Posterior vena cava (tissue), 2 donors: Measurements from ENCODE around the gene ASIC3. TPM values are rescaled to one million over a fixed set of nuclear protein-coding genes. Genes with fewer than 3 reads are reported as not detected.
"Not testable (repeated sequence)": the region's sequence is repeated elsewhere in the genome, so short reads cannot be mapped to it uniquely, and the experiment has no call there.

ENCODE experiments used
- DNase-seq: peaks from one replicate; pipeline ENCODE4 v3.0.0-alpha.2; 2020; ENCODE audit warnings: low spot score
- intact Hi-C, 2 donors: fragments of 100-400 bp; cut with DNase I; formaldehyde crosslinking; loops; one replicate each; pipeline versions ENCODE4 v1.14.1 to v1.14.2; 2022 to 2023
- long read RNA-seq, 2 donors: library from polyadenylated mRNA; unstranded; transcript quantifications; one replicate each; pipeline ENCODE4 v2.0.0, GENCODE V29; 2020 to 2021
- total RNA-seq, 2 donors: library from RNA; stranded (reverse); fragmentation: NEBNext Ultra II Directional; extraction: Animal tissue kit (Norgen Biotek cat#: 25700); gene quantifications; one replicate each; pipeline ENCODE4 v1.2.1, GENCODE V29; 2021
- donor health status: DM: yes; HTN: yes; CAD: no.
- donor health status: DM: yes; HTN: yes; CAD: no.

The ASIC3 gene
- total RNA-seq = 1 to 10 TPM; 1.4 to 1.5 TPM
- long read RNA-seq, donor 1 = 0 reads
- long read RNA-seq, donor 2, partial matches to known transcripts = 1 of 2 reads
- long read RNA-seq, donor 2, other reads (novel, unspliced or antisense) = 1 of 2 reads

GRCh38 chr7:151047976-151048815, at the start of gene ASIC3:
Gene ASIC3, plus strand, starts transcription at chr7:151048531. Its CDS starts 355 bp downstream, at chr7:151048886.
- no peak for DNase-seq
- intact Hi-C loops = loop anchor here in 1 of 2 donors (10.0 kb wide), 1 partner anchor 47 kb away; no protein-coding TSS in a partner anchor

DNA sequence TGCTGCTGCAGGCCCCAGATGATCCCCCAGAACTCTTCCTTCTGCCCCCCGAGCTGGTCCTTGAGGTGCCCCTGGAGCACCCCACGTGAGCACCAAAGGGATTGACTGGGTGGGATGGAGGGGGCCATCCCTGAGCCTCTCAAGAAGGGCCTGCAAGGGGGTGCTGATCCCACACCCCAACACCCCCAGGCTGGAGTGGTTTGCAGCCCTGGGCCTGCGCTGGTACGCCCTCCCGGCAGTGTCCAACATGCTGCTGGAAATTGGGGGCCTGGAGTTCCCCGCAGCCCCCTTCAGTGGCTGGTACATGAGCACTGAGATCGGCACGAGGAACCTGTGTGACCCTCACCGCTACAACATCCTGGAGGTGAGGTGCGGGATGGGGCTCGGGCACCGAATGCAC, 49.3 kb upstream of the ASIC3 start:
- DNase-seq = no peak
- intact Hi-C loops = no loop called here

DNA sequence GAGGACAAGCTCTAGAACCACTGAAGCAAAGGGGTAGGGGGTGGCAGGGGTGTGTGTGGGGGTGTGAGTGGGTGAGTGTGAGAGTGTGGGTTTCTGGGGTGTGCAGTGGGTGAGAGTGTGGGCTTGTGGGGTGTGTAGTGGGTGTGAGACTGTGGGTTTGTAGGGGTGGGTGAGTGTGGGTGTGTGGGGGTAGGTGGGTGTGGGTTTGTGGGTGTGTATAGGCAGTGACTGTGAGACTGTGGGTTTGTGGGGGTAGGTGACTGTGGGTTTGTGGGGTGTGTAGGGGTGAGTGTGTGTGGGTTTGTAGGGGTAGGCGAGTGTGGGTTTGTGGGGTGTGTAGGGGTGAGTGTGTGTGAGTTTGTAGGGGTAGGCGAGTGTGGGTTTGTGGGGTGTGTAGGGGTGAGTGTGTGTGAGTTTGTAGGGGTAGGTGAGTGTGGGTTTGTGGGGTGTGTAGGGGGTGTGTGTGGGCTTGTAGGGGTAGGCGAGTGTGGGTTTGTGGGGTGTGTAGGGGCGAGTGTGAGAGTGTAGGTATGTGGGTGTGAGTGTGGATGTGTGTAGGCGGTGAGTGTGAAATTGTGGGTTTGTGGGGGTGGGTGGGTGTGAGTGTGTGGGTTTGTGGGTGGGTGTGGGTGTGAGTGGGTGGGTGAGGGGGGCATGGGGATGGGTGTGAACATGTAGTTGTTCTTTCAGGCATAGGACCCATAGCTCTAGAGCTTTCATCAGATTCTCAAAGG, 48.7 kb upstream of the ASIC3 start:
- intact Hi-C loops = no loop called here
- no peak for DNase-seq

- no peak for DNase-seq
- intact Hi-C loops = no loop called here
Measured at GRCh38 chr7:151000897-151001495, 47.3 kb upstream of the ASIC3 start.

DNA sequence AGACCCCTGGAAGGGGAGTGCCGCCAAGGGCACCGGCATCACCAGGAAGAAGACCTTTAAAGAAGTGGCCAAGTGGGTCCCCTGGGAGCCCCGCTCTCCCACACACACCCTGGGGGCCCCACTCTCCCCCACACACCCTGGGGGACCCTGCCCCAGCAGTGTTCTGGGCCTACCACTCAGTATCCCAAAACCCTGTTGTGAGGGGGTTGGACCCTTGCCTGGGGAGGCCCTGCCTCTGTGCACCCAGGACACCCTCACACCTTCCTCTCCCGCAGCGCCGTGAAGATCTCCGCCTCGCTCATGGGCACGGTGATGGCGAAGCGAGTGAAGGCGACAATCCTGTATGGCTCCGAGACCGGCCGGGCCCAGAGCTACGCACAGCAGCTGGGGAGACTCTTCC, 46.8 kb upstream of the ASIC3 start:
- no peak for DNase-seq
- intact Hi-C loops = no loop called here

DNA sequence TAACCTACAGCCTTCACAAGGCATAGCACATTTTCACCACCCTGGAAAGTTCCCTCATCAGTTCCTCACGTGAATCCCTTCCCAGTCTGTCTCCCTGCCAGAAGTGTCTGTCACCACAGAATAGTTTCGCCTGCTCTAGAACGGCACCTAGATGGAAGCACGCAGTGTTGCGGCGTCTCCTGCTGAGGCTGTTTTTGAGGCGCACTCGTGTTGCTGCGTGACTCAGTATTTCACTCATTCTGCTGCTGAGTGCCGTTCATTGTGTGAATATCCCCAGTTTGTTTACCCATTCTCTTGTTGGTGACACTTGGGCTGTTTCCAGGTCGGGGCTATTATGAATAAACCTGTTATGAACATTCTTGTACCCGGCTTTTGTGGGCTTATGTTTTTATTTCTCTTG, 44.8 kb upstream of the ASIC3 start:
- intact Hi-C loops = no loop called here

GRCh38 chr7:151005566-151005965, 42.8 kb upstream of the ASIC3 start:
- DNase-seq = no peak
- intact Hi-C loops = no loop called here

More for the DNA sequence above, 44.8 kb upstream of the ASIC3 start:
- DNase-seq = no peak

GRCh38 chr7:151006590-151007300, 41.6 kb upstream of the ASIC3 start:
- no peak for DNase-seq
- intact Hi-C loops = no loop called here

DNA sequence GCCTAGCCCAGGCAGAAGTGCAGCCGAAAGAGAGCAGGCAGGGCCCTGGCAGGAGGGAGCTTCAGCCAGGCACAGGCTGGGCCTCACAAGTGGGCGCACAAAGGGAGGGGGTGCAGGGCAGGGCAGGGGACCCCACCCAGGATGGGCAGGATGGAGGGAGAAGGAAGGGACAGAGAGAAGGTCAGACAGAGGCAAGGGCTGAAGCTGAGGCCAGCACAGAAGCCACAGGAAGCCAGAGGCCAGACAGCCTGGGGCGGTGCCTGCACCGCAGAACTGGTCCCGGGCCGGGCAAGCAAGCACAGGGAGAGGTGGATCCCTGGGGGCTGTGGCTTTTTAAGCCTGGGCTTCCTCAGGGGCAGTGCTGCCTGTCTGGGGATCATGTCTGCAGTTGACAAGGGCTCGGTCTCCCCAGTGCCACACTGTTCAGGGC, 40.8 kb upstream of the ASIC3 start:
- intact Hi-C loops = no loop called here
- DNase-seq = no peak

- intact Hi-C loops = no loop called here
- DNase-seq = no peak
Measured at GRCh38 chr7:151008143-151008510, 40.2 kb upstream of the ASIC3 start.

- intact Hi-C loops = no loop called here
- DNase-seq = peak; percentile 94
Measured at GRCh38 chr7:151008511-151009323, 39.6 kb upstream of the ASIC3 start.

GRCh38 chr7:151009327-151010036, 38.8 kb upstream of the ASIC3 start:
- no peak for DNase-seq
- intact Hi-C loops = no loop called here

GRCh38 chr7:151010037-151010306, 38.4 kb upstream of the ASIC3 start:
- no peak for DNase-seq
- intact Hi-C loops = no loop called here

DNA sequence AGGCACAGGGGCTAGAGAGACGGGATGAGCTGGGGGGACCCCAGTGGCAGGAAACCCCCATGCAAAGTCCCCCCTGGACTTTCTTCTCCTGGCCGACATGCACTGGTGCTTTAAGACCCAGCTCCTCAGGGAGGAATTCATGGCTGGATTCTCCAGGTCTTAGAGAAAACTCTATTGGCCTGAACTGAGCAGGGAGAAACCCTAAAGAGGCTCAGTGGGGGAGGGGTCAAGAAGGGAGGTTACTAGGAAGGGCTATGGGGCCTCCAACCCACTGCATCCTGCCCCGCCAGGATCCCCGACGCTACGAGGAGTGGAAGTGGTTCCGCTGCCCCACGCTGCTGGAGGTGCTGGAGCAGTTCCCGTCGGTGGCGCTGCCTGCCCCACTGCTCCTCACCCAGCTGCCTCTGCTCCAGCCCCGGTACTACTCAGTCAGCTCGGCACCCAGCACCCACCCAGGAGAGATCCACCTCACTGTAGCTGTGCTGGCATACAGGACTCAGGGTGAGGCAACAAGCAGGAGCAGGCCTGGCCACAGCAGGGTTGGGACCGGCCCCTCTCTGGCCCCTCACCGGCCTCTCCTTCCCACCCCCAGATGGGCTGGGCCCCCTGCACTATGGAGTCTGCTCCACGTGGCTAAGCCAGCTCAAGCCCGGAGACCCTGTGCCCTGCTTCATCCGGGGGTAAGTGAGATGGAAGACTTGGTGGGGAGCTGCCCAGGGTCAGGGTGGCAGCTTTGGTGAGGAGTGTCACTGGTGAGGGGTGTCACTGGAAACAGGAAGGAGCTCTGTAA, 37.8 kb upstream of the ASIC3 start:
- intact Hi-C loops = no loop called here
- DNase-seq = no peak

GRCh38 chr7:151011097-151011409, 37.3 kb upstream of the ASIC3 start:
- intact Hi-C loops = no loop called here

DNA sequence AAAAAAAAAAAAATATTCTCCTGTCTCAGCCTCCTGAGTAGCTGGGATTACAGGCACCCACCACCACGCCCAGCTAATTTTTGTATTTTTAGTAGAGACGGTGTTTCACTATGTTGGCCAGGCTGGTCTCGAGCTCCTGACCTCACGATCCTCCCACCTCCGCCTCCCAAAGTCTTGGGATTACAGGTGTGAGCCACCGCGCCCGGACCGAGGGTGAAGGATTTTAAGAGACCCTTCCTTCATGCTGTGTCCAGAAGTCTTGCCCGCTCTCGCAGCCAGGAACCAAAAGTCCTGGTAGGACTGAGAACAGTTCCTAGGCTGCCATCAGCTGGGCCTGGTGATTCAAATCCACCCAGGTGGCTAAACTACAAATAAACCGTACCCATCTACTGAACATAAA, 36.7 kb upstream of the ASIC3 start:
- intact Hi-C loops, DNase-seq: not testable (repeated sequence)

More at GRCh38 chr7:151011097-151011409, 37.3 kb upstream of the ASIC3 start:
- DNase-seq = no peak

DNA sequence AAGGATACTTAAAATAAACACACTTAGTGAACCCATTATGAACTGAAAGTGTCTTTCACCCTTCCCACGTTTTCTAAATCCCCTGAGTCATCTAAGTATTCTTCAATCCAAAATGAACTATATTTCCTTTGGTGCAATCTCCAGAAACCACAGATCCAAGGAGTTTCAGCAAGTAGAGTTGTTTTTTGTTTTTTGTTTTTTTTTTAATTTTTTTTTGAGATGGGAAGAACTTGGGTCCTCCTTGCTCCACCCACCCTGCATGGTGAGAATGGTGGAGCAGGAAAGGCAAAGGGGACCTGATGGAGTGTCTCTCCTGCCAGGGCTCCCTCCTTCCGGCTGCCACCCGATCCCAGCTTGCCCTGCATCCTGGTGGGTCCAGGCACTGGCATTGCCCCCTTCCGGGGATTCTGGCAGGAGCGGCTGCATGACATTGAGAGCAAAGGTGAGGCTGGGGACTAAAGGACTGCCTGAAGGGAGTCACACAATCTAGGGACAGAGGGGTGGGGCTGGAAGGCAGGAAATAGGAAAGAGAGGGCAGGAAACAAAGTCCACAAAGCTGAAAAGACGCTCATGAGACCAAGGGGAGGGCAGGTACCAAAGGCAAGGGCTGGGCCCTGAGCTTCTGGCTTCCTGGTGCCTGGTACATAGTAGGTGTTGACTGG, 36.2 kb upstream of the ASIC3 start:
- intact Hi-C loops = no loop called here
- no peak for DNase-seq
